ENCODE measurements around the gene ADGRE2.

DNA sequence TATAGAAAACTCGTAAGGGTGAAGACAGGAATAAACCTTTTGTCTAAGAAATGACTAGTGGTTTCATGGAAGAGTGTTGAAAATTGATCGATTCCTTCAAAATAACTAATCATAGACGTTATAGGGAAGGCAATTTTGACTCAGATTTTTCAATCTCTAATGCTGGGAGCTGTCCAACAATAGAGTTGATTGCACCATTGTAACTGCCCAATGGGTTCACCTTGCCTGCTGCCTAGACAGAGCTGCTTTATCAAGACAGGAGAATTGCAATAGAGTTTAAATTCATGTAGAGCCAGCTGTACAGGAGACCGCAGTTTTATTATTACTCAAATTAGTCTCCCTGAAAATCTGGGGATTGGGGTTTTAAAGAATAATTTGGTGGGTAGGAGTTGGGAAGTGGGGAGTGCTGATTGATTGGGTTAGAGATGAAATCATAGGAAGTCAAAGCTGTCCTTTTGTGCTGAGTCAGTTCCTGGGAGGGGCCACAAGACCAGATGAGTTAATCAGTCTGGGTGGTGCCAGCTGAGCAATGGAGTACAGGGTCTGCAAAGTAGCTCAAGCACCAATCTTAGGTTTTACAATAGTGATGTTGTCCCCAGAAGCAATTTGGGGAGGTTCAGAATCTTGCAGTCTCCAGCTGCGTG is 16.8 kb upstream of the ADGRE2 start:
- TF ChIP-seq, protein P1, sequence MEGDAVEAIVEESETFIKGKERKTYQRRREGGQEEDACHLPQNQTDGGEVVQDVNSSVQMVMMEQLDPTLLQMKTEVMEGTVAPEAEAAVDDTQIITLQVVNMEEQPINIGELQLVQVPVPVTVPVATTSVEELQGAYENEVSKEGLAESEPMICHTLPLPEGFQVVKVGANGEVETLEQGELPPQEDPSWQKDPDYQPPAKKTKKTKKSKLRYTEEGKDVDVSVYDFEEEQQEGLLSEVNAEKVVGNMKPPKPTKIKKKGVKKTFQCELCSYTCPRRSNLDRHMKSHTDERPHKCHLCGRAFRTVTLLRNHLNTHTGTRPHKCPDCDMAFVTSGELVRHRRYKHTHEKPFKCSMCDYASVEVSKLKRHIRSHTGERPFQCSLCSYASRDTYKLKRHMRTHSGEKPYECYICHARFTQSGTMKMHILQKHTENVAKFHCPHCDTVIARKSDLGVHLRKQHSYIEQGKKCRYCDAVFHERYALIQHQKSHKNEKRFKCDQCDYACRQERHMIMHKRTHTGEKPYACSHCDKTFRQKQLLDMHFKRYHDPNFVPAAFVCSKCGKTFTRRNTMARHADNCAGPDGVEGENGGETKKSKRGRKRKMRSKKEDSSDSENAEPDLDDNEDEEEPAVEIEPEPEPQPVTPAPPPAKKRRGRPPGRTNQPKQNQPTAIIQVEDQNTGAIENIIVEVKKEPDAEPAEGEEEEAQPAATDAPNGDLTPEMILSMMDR (IDR thresholded peaks at IDR 0.05; ENCODE audit: insufficient read depth, low read length, poor library complexity, severe bottlenecking): no peak
- no peak for TF ChIP-seq EZH2phosphoT487 (conservative IDR thresholded peaks at IDR 0.05; ENCODE audit: low read length)
